GM12801 (cell line): ENCODE measurements around the gene TBXAS1.

Experiments used
- CTCF ChIP-seq: IDR thresholded peaks from one replicate; pipeline ENCODE4 v1.5.1; 2011; ENCODE audit warnings: control low read depth; ENCODE audit not compliant: insufficient read length; ENCODE audit errors: extremely low read depth

TBXAS1 gene

GRCh38 chr7:139860090-139860775, 31.2 kb downstream of the TBXAS1 start:
- no peak for TF ChIP-seq CTCF

- TF ChIP-seq CTCF: no peak
Measured at GRCh38 chr7:139861803-139862202, 32.7 kb downstream of the TBXAS1 start.

DNA sequence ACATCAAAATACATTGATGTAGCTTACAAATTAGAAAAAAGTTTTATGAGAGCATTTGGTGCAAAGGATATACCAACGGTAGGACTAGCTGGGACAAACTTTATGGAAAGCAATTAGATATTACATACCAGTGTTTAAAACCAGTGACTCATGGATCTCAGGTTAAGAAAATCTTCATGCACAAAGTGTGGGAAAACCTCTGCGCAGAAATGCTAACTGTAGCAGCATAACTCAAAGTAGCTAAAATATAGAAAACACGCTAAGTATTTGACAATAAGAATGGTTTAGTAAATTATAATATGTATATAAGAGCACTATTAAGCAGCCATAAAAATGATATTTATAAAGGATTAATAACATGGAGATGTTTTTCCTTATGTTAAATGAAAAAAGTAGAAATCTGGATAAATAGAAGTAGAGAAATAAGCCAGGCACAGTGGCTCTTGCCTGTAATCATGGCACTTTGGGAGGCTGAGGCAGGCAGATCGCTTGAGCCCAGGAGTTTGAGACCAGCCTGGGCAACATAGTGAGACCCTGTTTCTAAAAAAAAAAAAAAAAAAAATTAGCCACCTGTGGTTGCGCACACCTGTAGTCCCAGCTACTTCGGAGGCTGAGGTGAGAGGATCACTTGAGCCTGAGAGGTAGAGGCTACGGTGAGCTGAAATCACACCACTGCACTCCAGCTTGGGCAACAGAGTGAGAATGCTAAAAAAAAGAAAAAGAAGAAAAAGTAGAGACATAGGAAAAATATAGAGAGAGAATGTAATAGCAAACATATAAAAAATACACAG, 37.2 kb downstream of the TBXAS1 start:
- TF ChIP-seq CTCF: no peak

DNA sequence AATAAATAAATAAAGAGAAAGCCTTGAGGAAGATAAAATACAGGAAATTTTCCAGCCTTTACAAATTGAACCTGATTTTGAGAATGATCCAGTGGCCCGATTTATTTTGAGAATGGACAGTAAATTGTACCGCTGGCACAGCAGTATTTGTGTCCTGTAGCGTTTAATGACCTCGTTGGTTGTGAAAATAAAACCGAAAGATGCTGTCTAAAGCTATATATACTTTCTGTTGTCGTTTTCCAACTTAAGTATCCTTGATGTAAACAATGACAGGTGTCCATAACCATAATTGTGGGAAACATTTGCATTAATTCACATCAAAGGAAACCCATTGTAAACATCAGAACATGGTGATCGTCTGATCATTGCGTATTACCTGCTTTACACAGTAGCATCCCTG, 38.8 kb downstream of the TBXAS1 start:
- TF ChIP-seq CTCF: no peak

DNA sequence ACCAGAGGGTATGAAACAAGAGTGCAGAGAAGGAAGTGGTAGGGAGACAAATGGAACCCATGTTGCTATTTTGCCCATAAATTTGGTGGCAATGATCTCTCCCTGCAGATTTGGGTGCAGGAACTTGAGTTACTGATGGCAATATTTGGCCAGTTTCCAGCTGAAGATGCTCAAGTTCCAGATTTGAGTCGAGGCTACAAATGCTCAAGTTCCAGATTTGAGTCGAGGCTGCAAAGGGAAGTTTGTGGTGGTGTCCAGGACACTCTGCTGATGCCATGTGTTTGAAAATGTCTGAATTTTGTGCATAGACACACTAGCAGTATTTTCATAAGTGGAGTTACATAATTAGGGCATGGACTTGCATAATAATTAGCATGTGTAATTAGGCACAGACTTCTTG, 40.8 kb downstream of the TBXAS1 start:
- no peak for TF ChIP-seq CTCF

DNA sequence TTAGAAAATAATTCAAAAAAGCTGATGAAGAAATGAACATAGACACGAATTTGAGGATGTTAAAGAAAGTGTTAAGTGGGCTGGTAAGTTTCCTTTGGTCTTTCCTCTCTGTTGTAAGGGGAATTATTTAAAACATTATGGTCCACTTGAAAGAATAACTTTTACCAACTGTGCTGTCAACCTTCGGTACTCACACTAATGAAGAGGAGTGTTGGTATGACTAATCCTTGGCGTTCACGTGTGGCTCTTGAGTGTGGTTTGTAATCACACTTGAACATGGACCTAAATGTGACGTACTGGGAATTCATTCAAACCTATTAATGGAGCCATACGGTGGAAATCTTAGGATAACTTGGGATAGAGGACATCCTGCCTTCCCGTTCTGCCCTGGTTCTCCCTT, 41.3 kb downstream of the TBXAS1 start:
- TF ChIP-seq CTCF: no peak

DNA sequence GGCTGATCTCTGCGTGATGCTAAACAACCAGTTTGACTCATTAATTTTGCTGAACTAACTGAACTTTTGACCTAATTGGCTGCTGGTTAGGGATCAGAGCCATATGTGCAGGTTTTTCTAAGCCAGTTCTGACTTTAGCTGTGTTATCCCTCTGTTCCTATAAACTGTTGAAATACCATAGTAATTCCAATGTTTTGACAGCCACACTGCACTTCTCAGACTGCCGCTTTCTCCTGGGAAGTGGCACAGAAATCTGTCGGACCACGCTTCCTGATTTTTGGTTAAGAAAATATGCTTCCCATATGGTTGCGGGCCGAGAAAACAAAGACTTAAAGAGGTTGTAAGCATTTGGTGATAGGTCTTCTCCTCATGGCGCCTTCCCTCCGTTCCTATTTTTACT, 42.3 kb downstream of the TBXAS1 start:
- no peak for TF ChIP-seq CTCF
